ENCODE results near the gene INPP5A.

Gene INPP5A

GRCh38 chr10:132689721-132690360 is 152.3 kb downstream of the INPP5A start:
- no peak for TF ChIP-seq POLR2A (IDR thresholded peaks at IDR 0.05; ENCODE audit: low read depth, low read length)
- DNase-seq (ENCODE audit: insufficient read length, low spot score): no peak
- FAIRE-seq: no peak

- FAIRE-seq (no peak), DNase-seq (ENCODE audit: insufficient read length, low spot score) (no peak)
- no peak for TF ChIP-seq POLR2A (IDR thresholded peaks at IDR 0.05; ENCODE audit: low read depth, low read length)
Measured at GRCh38 chr10:132690401-132690800, 152.8 kb downstream of the INPP5A start.

- DNase-seq (ENCODE audit: insufficient read length, low spot score) (no peak), FAIRE-seq (no peak)
- TF ChIP-seq POLR2A (IDR thresholded peaks at IDR 0.05; ENCODE audit: low read depth, low read length): no peak
Measured at GRCh38 chr10:132690821-132691610, 153.4 kb downstream of the INPP5A start.

GRCh38 chr10:132691711-132692153 is 154.1 kb downstream of the INPP5A start:
- no peak for TF ChIP-seq POLR2A (IDR thresholded peaks at IDR 0.05; ENCODE audit: low read depth, low read length)
- no peak for FAIRE-seq

GRCh38 chr10:132692311-132692710 is 154.7 kb downstream of the INPP5A start:
- FAIRE-seq: no peak
- no peak for TF ChIP-seq POLR2A (IDR thresholded peaks at IDR 0.05; ENCODE audit: low read depth, low read length)

More at GRCh38 chr10:132691711-132692153, 154.1 kb downstream of the INPP5A start:
- DNase-seq (ENCODE audit: insufficient read length, low spot score): no peak

GRCh38 chr10:132693676-132694075 is 156.1 kb downstream of the INPP5A start:
- no peak for DNase-seq (ENCODE audit: insufficient read length, low spot score)
- FAIRE-seq: no peak
- no peak for TF ChIP-seq POLR2A (IDR thresholded peaks at IDR 0.05; ENCODE audit: low read depth, low read length)

More at GRCh38 chr10:132692311-132692710, 154.7 kb downstream of the INPP5A start:
- DNase-seq (ENCODE audit: insufficient read length, low spot score): no peak

- DNase-seq (ENCODE audit: insufficient read length, low spot score): no peak
- TF ChIP-seq POLR2A (IDR thresholded peaks at IDR 0.05; ENCODE audit: low read depth, low read length): no peak
- FAIRE-seq: no peak
Measured at GRCh38 chr10:132696204-132696603, 158.6 kb downstream of the INPP5A start.

GRCh38 chr10:132696728-132697577 is 159.4 kb downstream of the INPP5A start:
- FAIRE-seq: no peak
- DNase-seq (ENCODE audit: insufficient read length, low spot score): no peak
- TF ChIP-seq POLR2A (IDR thresholded peaks at IDR 0.05; ENCODE audit: low read depth, low read length): no peak

- no peak for TF ChIP-seq POLR2A (IDR thresholded peaks at IDR 0.05; ENCODE audit: low read depth, low read length)
- no peak for DNase-seq (ENCODE audit: insufficient read length, low spot score)
- no peak for FAIRE-seq
Measured at GRCh38 chr10:132697578-132698200, 160.1 kb downstream of the INPP5A start.

- TF ChIP-seq POLR2A (IDR thresholded peaks at IDR 0.05; ENCODE audit: low read depth, low read length): no peak
- FAIRE-seq (no peak), DNase-seq (ENCODE audit: insufficient read length, low spot score) (no peak)
Measured at GRCh38 chr10:132698211-132698751, 160.7 kb downstream of the INPP5A start.

GRCh38 chr10:132698761-132699391 is 161.3 kb downstream of the INPP5A start:
- FAIRE-seq (no peak), DNase-seq (ENCODE audit: insufficient read length, low spot score) (no peak)
- no peak for TF ChIP-seq POLR2A (IDR thresholded peaks at IDR 0.05; ENCODE audit: low read depth, low read length)

- FAIRE-seq: no peak
- no peak for TF ChIP-seq POLR2A (IDR thresholded peaks at IDR 0.05; ENCODE audit: low read depth, low read length)
- DNase-seq (ENCODE audit: insufficient read length, low spot score): no peak
Measured at GRCh38 chr10:132699411-132700155, 162.0 kb downstream of the INPP5A start.

All from H54 (cell line).